GM12878 (cell line): ENCODE data around the gene SCLT1. TPM values are rescaled to one million over a fixed set of nuclear protein-coding genes. Genes with fewer than 3 reads are reported as not detected.

Source experiments
- BCL11A ChIP-seq: IDR thresholded peaks from 2 replicates; pipeline ENCODE4 v1.6.1; 2011; ENCODE audit warnings: low read depth, low read length
- BHLHE40 ChIP-seq, 2 experiments: fragments of 450-650 bp in 1 of 2; IDR thresholded peaks; 2 replicates each; pipeline ENCODE4 v1.6.1; 2011 to 2017; ENCODE audit warnings: low read depth in 2 of 2, borderline replicate concordance in 1 of 2, improper control_type of control experiment in 1 of 2, low read length in 1 of 2, mild to moderate bottlenecking in 1 of 2
- EGR1 ChIP-seq, 2 experiments: IDR thresholded peaks; 1 replicate in 1 of 2; 2 replicates in 1 of 2; pipeline ENCODE4 v1.6.1; 2011 to 2012; ENCODE audit warnings: low read depth in 2 of 2, low read length in 2 of 2, borderline replicate concordance in 1 of 2, mild to moderate bottlenecking in 1 of 2, moderate library complexity in 1 of 2
- HDAC6 ChIP-seq: fragments of 200-600 bp; sonication (generic); IDR thresholded peaks from one replicate; pipeline ENCODE4 v1.8.0; 2017; ENCODE audit warnings: antibody characterized with exemption; ENCODE audit not compliant: unreplicated experiment
- HDGF ChIP-seq: fragments of 450-650 bp; IDR thresholded peaks from 2 replicates; pipeline ENCODE4 v1.6.1; 2016; ENCODE audit warnings: antibody characterized with exemption
- KAT2A ChIP-seq: conservative IDR thresholded peaks from 2 replicates; pipeline ENCODE4 v1.6.1; 2011; ENCODE audit warnings: low read depth, low read length; ENCODE audit not compliant: control insufficient read depth
- NR2C1 ChIP-seq: fragments of 450-650 bp; IDR thresholded peaks from 2 replicates; pipeline ENCODE4 v1.6.1; 2017; ENCODE audit warnings: antibody characterized with exemption, mild to moderate bottlenecking, moderate library complexity
- NR2C2 ChIP-seq: IDR thresholded peaks from 2 replicates; pipeline ENCODE4 v1.6.1; 2011; ENCODE audit warnings: borderline replicate concordance, low read depth; ENCODE audit not compliant: control insufficient read depth, insufficient read length
- RFX5 ChIP-seq: IDR thresholded peaks from 2 replicates; pipeline ENCODE4 v1.6.1; 2011; ENCODE audit warnings: low read depth, low read length, improper control_type of control experiment
- SIX5 ChIP-seq: IDR thresholded peaks from 2 replicates; pipeline ENCODE4 v1.6.1; 2011; ENCODE audit warnings: mild to moderate bottlenecking, low read depth, low read length, moderate library complexity; ENCODE audit not compliant: severe bottlenecking
- SREBF1 ChIP-seq: IDR thresholded peaks from 2 replicates; pipeline ENCODE4 v1.6.1; 2012; ENCODE audit warnings: mild to moderate bottlenecking, low read length
- SUZ12 ChIP-seq: fragments of 200-600 bp; sonication (generic); IDR thresholded peaks from one replicate; pipeline ENCODE4 v1.6.1; 2018; ENCODE audit warnings: antibody characterized with exemption, mild to moderate bottlenecking; ENCODE audit not compliant: unreplicated experiment
- YBX1 ChIP-seq: fragments of 450-650 bp; IDR thresholded peaks from 2 replicates; pipeline ENCODE4 v1.6.1; 2016; ENCODE audit warnings: antibody characterized with exemption
- ZZZ3 ChIP-seq: IDR thresholded peaks from 2 replicates; pipeline ENCODE4 v1.6.1; 2011; ENCODE audit warnings: low read depth; ENCODE audit not compliant: control insufficient read depth, insufficient read length
- polyA plus RNA-seq, 11 experiments: library from polyadenylated mRNA; depleted of rRNA in 4 of 11; unstranded in 6 of 11; stranded (reverse) in 5 of 11; fragments of >200 nt; fragmentation: Nextera tagmentation in 4 of 11; fragmentation: Illumina TruSeq in 1 of 11; extraction: Ambion mirVana in 4 of 11; extraction: Trizol in 1 of 11; gene quantifications; 1 replicate in 1 of 11; 2 replicates in 10 of 11; pipeline versions ENCODE4 v1.2.1 to v1.2.3, GENCODE V29; 2011 to 2016; ENCODE audit warnings: inconsistent platforms in 2 of 11, missing spikeins in 2 of 11, low read depth in 1 of 11
- total RNA-seq, 4 experiments: library from RNA; depleted of rRNA in 3 of 4; stranded (reverse); fragments of >200 nt in 3 of 4; fragmentation: Illumina TruSeq in 1 of 4; extraction: Trizol in 1 of 4; gene quantifications; 2 replicates each; pipeline versions ENCODE4 v1.2.1 to v1.2.3, GENCODE V29; 2013 to 2021
- TF ChIP-seq, protein P1 (sequence below): fragments of 450-650 bp; formaldehyde crosslinking; IDR thresholded peaks from 2 replicates; pipeline ENCODE4 v1.4.0; 2020; ENCODE audit warnings: mild to moderate bottlenecking, moderate library complexity
- TF ChIP-seq, protein P2 (sequence below): fragments of 450-650 bp; IDR thresholded peaks from 2 replicates; pipeline ENCODE4 v1.6.1; 2016; ENCODE audit warnings: mild to moderate bottlenecking
- TF ChIP-seq, protein P3 (sequence below): fragments of 450-650 bp; IDR thresholded peaks from 2 replicates; pipeline ENCODE4 v1.6.1; 2017; ENCODE audit warnings: mild to moderate bottlenecking, low read depth, inconsistent platforms; ENCODE audit not compliant: poor library complexity, severe bottlenecking

Gene SCLT1
- total and polyA plus RNA-seq, 10 of the 15 experiments (the other 5 are each of a cell fraction or from before 2014, with no cell fraction given): 7.8 to 31.4 (median 19.6) TPM

DNA sequence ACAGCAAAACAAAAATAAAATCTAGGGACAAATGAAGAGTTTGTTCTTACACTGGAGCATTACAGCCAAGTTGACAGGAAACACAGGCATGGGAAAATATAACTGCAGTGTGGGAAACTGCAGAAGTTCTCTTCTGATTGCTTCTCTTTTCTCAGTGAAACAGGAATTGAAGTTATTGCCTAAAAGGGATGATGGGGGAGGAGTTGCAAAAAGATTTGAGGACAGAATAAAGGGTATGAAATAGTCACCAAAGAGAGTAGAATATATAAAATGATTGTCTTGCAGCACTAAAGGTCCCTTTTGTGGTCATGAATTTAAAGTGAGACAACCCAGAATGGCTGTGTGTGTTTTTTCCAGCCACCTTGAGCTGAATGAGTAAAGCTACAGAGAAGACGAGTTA is 180.1 kb downstream of the SCLT1 start (continued):
- TF ChIP-seq BHLHE40 (IDR thresholded peaks at IDR 0.05; ENCODE audit: borderline replicate concordance in 1 of 2, low read depth in 2 of 2, low read length in 1 of 2): no peak
- TF ChIP-seq HDAC6: no peak
- TF ChIP-seq HDGF: no peak
- TF ChIP-seq, protein P1, sequence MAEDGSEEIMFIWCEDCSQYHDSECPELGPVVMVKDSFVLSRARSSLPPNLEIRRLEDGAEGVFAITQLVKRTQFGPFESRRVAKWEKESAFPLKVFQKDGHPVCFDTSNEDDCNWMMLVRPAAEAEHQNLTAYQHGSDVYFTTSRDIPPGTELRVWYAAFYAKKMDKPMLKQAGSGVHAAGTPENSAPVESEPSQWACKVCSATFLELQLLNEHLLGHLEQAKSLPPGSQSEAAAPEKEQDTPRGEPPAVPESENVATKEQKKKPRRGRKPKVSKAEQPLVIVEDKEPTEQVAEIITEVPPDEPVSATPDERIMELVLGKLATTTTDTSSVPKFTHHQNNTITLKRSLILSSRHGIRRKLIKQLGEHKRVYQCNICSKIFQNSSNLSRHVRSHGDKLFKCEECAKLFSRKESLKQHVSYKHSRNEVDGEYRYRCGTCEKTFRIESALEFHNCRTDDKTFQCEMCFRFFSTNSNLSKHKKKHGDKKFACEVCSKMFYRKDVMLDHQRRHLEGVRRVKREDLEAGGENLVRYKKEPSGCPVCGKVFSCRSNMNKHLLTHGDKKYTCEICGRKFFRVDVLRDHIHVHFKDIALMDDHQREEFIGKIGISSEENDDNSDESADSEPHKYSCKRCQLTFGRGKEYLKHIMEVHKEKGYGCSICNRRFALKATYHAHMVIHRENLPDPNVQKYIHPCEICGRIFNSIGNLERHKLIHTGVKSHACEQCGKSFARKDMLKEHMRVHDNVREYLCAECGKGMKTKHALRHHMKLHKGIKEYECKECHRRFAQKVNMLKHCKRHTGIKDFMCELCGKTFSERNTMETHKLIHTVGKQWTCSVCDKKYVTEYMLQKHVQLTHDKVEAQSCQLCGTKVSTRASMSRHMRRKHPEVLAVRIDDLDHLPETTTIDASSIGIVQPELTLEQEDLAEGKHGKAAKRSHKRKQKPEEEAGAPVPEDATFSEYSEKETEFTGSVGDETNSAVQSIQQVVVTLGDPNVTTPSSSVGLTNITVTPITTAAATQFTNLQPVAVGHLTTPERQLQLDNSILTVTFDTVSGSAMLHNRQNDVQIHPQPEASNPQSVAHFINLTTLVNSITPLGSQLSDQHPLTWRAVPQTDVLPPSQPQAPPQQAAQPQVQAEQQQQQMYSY (CRISPR knock-in tag): no peak
- no peak for TF ChIP-seq SREBF1
- TF ChIP-seq EGR1 (IDR thresholded peaks at IDR 0.05; ENCODE audit: borderline replicate concordance in 1 of 2, low read depth in 2 of 2, low read length in 2 of 2): no peak
- TF ChIP-seq, protein P2, sequence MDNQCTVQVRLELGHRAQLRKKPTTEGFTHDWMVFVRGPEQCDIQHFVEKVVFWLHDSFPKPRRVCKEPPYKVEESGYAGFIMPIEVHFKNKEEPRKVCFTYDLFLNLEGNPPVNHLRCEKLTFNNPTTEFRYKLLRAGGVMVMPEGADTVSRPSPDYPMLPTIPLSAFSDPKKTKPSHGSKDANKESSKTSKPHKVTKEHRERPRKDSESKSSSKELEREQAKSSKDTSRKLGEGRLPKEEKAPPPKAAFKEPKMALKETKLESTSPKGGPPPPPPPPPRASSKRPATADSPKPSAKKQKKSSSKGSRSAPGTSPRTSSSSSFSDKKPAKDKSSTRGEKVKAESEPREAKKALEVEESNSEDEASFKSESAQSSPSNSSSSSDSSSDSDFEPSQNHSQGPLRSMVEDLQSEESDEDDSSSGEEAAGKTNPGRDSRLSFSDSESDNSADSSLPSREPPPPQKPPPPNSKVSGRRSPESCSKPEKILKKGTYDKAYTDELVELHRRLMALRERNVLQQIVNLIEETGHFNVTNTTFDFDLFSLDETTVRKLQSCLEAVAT: 0 out of 2 replicates have a peak, but pooled peaks have one; percentile 12
- TF ChIP-seq NR2C2: no peak
- TF ChIP-seq SIX5: no peak
- no peak for TF ChIP-seq BCL11A
- TF ChIP-seq KAT2A: no peak
- no peak for TF ChIP-seq NR2C1
- TF ChIP-seq YBX1: no peak
- no peak for TF ChIP-seq RFX5
- no peak for TF ChIP-seq SUZ12
- TF ChIP-seq, protein P3, sequence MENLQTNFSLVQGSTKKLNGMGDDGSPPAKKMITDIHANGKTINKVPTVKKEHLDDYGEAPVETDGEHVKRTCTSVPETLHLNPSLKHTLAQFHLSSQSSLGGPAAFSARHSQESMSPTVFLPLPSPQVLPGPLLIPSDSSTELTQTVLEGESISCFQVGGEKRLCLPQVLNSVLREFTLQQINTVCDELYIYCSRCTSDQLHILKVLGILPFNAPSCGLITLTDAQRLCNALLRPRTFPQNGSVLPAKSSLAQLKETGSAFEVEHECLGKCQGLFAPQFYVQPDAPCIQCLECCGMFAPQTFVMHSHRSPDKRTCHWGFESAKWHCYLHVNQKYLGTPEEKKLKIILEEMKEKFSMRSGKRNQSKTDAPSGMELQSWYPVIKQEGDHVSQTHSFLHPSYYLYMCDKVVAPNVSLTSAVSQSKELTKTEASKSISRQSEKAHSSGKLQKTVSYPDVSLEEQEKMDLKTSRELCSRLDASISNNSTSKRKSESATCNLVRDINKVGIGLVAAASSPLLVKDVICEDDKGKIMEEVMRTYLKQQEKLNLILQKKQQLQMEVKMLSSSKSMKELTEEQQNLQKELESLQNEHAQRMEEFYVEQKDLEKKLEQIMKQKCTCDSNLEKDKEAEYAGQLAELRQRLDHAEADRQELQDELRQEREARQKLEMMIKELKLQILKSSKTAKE: no peak
- TF ChIP-seq ZZZ3: no peak
